GM21825 (cell line): ENCODE data around the gene WHRN.

Experiments
- ATAC-seq: cut with Tn5 transposase; IDR thresholded peaks from one replicate; pipeline ENCODE4 v1.9.1; 2021; ENCODE audit warnings: mild to moderate bottlenecking, moderate library complexity; ENCODE audit not compliant: unreplicated experiment

WHRN gene

DNA sequence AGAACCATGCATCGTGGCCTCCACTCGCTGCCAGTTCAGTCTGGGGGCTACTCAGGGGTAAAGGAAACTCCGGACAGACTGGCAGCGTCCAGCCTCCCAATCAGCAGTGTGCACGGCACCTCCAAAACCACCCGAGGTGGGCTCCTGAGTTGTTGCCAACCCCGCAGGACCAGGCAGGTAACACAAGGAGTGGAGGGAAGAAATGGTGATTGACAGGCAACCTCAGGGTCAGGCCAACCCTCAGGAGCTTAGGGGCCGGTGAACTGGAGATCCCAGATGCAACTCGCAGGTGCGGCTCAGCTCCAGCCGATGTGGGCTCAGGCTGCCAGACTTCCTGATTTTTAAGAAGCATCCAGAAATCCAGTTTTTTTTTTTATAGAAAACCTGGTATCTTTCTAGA, 80.1 kb downstream of the WHRN start:
- ATAC-seq, result no peak

DNA sequence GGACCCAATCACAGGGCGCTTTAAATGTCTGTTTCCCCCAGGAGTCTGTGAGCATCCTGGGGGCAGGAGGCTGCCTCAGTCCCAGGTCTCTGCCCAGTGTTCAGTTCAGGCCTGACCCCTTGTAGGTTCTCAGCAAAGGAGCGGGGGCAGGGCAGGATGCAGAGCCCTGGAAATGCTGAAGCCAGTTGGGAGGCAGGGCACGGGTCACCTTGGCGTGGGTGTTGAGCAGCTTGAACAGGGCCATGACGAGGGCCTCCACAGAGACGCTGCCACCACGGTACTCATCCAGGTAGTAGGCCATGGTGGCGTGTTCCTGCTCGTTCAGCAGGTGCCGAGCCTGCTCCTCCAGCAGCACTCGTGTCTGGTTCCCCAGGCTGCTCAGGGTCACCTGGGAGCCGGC, 81.1 kb downstream of the WHRN start:
- no peak for ATAC-seq

DNA sequence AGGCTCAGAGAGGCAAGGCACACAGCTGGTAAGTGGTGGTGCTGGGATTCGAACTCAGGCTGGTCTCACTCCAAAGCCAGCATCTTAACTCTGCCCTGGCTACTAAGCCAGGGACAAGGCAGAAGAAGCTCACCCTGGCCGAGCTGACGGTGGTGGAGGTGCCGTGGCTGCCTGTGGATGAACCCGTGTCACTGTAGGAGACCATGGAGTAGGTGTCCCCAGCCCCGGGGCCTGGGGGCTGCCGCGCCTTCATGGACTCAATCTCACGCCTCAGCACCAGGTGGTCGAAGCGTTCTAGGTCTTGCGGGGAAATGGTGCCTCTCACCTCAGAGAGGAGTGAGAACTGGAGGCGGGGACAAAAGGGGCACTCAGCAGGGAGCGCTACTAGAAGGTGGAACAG, 82.1 kb downstream of the WHRN start:
- no peak for ATAC-seq

DNA sequence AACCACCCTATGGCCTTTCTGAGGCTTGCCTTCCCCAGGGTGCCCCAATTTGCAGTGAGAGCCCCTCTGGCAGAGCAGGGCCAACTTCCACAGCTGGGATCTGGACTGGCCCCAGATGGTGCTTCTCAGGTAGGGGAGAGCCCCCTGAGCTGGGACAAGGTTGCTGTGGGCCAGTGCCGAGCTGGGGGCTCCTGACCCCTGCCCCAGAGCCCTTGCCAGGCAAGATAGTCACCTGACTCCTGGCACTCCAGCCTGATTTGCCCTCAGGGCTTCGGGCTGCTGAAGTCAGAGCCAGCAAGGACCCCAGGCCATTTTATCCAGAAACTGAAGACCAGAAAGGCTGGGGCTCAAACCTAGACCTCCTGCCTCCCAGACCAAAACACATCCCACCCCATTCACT, 84.1 kb downstream of the WHRN start:
- no peak for ATAC-seq

DNA sequence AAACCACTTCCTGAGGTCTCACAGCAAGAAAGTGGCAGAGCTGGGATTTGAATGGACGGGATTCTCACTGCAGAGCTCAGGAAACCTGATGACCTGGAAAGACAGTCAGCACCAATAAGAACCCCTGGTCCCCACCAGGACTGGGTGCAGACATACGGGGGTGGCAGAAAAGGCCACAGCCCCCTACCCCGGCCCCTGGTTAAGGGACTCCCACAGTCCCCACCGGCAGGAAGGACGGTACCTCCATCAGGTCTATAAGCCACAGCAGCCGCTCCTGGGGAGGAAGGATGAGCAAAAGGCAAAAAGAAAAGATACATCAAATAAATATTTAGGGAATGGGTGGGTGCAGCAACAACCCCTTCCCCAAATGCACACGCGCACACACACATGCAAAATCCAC, 85.5 kb downstream of the WHRN start:
- ATAC-seq, result no peak

DNA sequence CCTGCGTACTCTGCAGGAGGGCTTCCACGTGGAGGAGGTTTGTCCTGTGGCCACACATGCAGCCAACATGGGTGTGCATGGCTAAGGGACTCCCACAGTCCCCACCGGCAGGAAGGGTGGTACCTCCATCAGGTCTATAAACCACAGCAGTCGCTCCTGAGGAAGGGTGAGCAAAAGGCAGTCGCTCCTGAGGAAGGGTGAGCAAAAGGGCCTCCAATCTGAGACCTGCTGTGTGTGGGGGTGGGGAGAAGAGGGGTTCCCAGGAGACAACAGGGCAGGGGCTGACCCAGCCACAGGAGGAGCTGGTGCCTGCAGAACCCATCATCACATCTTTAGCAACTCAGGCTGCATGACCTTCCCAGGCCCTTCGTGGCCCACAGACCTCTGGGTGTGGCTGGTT, 87.2 kb downstream of the WHRN start:
- ATAC-seq, result no peak

DNA sequence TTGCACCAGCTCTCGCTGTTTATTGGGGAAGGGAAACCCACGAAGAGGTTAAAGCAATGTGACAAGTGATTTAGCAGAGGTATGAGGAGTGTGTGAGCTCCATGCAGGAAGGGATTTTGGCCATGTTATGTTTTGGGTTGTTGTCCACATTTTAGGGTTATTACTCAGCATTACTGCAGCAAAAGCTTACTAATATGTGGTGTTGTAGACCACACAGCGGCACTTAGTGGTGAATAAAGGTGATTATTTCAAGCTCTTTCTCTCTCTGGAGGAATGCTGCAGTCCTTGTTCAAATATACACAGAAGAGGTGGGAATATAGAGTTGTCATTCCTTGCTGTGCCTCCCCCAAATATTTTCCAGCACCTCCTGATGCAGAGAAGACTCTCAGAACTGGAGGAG, 87.8 kb downstream of the WHRN start:
- ATAC-seq, result no peak

DNA sequence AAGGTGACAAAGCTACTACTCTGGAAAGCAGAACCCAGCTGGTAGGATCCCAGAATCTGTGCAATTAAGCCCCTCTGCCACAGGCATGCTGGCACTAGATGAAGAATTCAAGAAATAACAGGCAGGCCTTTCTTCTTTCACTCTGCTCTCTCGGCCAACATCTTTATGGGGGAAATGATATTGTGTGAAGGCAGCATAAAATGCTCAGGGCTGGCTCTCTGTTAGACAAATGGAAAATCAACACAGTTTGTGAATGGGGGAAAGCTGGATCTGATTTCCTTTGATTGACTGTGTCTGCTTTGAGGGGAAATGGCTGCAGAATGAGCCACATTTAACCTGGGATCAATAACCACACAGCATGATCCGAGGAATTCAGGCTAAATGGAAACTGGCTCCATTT, 88.4 kb downstream of the WHRN start:
- ATAC-seq, result no peak

DNA sequence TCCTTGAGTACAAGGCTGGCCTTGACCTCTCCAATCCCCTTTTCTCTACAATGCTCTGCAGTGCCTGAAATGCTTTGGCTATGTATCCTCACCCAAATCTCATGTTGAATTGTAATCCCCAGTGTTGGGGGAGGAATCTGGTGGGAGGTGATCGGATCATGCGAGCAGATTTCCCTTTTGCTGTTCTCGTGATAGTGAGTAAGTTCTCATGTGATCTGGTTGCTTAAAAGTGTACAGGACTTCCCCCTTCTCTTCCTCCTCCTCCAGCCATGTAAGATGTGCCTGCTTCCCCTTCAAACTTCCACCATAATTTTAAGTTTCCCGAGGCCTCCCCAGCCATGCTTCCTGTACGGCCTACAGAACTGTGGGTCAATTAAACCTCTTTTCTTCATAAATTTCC, 89.0 kb downstream of the WHRN start:
- no peak for ATAC-seq

DNA sequence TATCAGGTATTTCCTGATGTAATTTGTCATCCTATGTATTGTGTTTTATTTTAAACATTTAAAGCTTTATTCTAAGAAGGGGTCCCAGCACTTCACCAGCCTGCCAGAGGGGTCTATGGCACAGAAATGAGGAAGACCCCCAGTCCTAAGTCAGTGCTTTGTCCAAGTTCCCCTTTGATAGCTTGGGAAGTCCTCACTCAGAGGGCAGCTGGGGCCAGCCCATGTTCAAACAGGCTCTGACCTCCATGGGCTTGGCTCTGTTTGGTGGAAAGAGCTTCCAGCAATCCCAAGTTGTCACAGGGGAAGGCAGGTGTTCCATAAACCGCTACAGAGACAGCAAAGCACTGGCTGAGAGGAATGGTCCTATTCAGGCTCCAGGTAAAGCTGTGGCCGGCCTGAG, 90.9 kb downstream of the WHRN start:
- ATAC-seq, result no peak

DNA sequence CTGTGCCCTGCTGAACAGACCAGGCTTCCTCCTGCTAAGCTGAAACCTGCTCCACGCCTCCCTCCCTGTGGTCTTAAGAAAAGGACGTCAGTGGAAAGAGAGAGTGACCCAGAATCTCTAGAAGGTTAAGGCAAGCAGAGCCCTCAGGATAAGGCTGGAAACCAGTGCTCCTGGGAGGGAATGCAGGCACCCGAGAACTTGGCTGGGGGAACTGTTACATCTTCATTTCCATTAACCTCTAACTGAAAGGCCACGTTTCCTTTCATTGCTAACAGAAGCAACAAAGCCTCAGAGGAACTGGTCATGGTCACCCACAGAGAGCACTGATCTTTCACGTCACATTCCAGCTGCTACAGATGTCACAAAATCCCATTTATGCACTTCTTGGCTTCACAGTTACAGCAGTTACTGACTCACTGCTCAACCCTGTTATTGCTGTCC, 91.4 kb downstream of the WHRN start:
- ATAC-seq, result no peak

DNA sequence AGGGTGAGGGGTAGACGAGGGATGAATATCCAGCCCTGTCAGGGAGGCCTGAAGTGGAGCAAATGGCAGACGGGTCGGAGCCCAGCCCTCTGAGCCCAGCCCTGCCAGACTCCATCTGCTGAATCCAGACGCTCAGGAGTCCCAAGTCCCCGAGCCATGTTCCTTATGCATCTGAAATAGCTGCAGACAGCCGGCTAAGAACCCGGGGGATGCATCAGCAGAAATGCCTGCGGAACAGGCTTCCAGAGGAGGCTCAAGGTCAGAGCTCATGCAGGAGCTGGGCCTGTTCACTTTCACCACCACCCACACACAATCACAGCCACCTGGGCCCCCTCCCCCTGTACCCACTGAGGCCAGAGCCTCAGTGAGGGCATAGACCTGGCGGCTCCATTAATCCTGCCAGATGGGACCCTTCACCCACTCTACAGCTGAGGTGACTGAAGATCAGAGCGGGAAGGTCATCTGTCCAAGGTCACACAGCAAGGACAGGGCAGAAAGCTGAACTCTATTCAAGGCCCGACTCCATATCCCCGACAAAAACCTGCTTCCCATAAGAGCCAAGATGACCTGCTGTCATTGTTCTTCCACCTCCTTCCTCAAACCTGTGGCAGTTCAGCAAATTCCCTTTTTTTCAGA, 93.1 kb downstream of the WHRN start:
- ATAC-seq, result no peak

DNA sequence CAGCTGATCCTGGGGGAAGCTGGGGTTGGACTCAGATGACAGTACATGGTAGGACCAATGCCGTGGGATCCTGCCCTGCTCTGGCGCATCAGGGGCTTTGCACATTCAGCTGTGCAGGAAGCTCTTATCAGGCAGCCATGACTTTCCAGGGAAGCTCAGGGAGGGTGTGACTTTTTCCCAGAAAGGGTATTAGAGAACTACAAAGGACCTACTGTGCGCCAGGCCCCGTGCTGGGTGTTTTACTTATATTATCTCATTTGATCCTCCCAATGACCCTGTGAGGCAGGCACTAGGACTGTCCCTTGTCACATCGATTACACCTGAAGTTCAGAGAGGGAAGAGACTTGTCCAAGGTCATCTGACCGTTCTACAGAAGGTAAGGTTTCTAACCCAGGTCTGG, 93.8 kb downstream of the WHRN start:
- no peak for ATAC-seq

DNA sequence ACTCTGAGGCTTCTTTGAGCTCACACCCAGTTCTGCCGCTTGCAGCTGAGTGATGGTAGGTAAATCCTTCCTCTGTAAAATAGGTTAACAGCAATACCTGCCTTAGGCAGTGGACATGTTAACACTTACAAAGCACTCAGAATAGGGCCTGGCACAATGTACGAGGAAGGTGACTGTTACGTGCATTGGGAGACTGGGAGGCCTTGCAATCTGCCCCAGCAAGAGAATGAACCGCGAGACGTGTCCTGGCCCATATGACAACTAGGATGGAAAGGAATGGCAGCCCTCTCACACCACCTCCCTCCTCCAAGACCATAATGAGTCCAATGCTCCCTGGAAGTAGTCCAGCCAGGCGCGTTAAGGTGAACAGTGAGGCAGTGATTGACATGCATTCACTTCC, 94.4 kb downstream of the WHRN start:
- no peak for ATAC-seq

DNA sequence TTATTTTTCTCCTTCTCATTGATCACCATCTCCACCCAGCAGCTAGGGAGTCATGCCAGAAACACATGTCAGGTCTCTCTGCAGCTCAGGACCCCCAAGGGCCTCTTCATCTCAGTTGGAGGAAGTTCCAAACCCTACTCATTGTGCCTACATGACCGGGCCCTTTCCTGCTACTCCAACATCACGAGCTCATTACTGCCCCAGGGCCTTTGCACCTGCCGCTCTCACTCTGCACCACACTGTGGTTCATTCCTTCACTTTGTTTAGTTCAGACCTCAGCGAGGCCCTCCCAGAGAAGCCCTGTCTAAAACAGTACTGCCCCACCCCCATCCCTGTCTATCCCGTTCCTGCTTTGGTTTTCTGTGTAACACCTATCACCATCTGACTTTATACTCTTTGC, 95.4 kb downstream of the WHRN start:
- no peak for ATAC-seq

DNA sequence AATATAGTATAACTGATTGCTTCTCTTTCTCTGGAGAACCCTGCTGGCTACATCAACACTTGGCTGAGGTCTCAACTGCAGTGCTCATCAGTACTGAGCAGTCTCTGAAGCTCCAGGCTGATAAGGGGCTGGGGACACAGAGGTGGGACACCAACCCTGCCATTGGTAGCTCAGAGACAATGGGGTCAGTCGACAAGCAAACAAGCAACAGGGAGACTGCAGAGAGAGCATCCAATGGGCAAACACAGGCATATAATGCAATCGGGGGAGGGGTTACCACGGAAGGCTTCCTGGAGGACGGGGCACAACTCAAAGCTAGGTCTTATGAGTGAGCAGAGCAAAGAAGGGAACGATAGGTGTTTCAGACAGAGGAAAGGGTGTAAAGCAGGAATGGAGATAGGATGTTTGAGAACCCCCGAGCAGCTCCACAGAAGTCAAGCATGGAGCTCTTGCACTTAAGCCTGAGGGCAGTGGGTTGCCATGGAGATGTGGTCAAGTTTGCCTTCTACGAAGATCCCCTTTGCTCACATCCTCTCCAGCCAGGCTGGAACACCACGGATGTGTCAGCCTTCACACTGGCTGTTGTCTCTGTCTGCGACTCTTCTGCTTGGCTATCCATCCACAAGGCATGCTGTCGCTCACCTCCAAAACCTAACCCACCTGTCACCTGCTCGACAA, 96.0 kb downstream of the WHRN start:
- ATAC-seq, result no peak

DNA sequence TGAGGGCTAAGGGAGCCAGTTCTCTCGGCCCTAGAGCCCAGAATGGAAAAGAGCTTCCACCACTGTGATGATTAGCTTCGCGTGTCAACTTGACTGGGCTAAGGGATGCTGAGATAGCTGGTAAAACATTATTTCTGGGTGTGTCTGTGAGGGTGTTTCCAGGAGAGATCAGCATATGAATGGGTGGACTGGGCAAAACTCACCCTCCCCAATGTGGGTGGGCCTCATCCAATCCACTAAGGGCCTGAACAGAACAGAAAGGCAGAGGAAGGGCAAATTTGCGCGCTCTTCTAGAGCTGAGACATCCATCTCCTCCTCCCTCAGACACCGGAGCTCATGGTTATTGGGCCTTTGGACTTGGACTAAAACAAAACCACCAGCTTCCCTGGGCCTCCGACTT, 96.6 kb downstream of the WHRN start:
- no peak for ATAC-seq

DNA sequence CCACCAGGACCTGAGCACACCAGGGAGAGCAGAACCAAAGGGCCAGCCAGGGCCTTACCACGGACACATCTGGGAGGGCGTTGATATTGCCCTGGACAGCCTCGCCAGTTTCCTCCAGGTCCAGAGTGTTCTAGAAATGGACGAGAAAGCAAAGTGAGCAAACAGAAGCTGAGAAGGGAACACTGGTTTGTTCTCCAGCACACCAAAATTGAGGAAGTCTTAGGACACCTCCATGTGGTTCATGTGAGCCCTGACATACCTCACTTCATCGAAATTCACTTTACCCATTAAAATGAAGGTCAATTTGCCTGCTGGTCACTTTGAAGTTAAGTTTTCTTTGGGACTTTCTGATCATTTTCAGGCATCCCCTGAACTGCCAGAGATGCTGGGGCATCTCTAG, 97.4 kb downstream of the WHRN start:
- ATAC-seq, result no peak

DNA sequence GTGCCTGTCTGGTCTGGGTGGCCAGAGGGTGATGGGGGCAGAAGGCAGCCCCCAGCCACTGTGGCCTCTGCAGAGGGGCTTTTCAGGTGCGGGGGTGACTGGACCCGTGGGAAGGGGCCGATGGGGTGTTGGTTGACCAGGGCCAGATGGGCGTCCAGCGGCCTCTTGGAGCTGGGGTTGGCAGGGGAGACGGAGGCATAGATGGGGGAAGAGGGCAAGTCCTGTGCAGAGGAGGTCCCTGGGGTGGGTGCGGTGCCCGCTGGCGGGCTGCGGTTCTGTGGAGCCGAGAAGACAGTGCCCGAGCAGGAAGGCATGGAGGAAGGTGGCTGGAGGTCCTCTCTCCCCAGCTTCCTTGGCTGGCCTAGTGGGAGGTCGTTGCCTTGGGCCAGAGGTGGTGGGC, 98.8 kb downstream of the WHRN start:
- ATAC-seq, result no peak

DNA sequence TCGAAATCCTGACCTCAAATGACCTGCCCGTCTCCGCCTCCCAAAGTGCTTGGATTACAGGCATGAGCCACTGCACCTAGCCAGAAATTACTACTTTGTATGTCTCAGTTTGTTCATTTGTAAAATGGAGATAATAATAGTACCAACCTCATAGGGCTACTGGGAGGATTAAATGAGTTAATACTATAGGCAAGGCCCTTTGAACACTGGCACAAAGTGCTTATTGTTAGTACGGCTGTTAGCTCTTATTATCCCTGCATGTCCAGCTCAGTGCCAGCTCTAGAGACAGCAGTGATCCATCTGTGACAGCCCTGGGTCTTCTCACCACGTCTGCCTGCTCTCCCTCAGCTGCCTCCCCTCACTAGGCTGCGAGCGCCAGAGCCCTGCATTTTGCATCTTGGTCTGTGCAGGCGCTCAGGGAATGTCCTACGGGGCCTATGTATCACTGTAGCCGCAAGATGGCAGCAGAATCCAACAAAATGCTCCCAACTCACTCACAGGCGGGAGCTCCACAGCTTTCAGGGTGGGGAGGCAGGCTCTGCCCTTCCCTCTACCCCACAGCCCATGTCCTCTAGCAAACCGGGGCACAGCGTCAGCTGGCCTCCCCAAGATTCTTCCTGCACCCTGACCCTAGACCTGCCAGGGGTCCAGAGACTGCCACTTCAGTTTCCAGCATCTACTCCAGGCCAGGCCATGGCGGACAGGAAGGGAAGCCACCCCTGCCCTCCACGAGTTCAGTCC, 99.8 kb downstream of the WHRN start:
- peak; percentile 88 for ATAC-seq

DNA sequence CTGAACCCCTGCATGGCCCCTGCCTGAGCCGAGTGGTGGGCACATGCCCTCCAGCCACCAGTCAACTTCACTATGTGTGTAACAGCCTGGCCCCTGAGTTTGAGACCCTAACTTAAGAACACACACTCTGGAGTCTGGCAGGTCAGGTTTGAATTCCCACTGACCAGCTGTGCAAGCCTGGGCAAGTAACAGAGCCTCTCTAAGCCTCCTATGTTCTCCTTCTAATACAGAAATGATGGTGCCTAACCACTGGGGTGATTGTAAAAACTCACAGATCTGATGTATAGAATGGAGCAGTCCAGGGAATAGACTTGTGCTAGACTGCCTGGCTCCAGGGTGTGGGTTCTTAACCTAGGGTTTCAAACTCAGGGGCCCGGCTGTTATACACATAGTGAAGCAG, 100.7 kb downstream of the WHRN start:
- no peak for ATAC-seq

DNA sequence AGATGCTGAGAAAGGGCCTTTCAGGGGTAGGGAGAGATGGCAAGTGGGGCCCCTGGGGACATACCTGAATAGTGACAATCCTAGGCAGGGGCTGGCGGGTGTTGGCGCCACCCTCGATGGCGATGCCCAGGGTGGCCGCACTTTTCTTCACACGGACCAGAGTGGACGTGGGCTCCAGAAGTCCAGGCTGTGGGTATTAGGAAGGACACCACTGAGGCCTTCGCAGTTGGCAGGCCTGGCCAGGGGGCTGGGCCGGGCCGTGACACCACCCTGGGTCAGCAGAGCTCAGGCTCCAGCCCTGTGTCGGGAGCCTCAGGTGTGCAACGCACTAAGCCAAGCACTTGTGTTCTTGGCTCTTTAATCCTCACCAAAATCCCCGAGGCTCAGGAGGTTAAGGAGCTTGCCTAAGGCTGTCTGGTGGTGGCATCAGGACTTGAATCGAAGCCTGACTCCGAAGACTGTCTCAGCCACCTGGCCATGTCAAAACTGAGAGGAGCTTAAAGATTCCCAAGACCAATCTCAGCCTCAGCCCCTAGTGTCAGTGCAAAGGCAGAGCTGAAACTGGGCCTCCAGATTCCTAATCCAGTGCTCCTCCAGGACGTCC, 102.0 kb downstream of the WHRN start:
- no peak for ATAC-seq
